GM23338 (cell line): ENCODE data around the gene GRM3. TPM values are rescaled to one million over a fixed set of nuclear protein-coding genes. Genes with fewer than 3 reads are reported as not detected.

Source experiments
- ATAC-seq: fragments of 200-7000 bp; cut with Tn5 transposase; 3 replicates; pipeline ENCODE4 v1.9.1; 2020
- DNase-seq: peaks from one replicate; pipeline ENCODE4 v3.0.0-alpha.2; 2015; ENCODE audit warnings: low spot score
- H2AFZ ChIP-seq: fragments of 200-600 bp; sonication (generic); 2 replicates; pipeline ENCODE4 v1.8.0; 2016; ENCODE audit warnings: antibody characterized with exemption, mild to moderate bottlenecking, moderate library complexity
- H3F3A ChIP-seq: fragments of 200-600 bp; sonication (generic); replicated peaks from 2 replicates; pipeline ENCODE4 v1.8.0; 2017; ENCODE audit warnings: antibody characterized with exemption, mixed run types, low read depth
- H3K27ac ChIP-seq: fragments of 200-600 bp; sonication (generic); 2 replicates; pipeline ENCODE4 v1.6.1; 2016; ENCODE audit warnings: low read depth
- H3K27me3 ChIP-seq: fragments of 200-600 bp; sonication (generic); 2 replicates; pipeline ENCODE4 v1.8.0; 2016; ENCODE audit warnings: mild to moderate bottlenecking, mixed run types, moderate library complexity; ENCODE audit not compliant: insufficient read depth
- H3K36me3 ChIP-seq: fragments of 200-600 bp; sonication (generic); 2 replicates; pipeline ENCODE4 v1.8.0; 2016; ENCODE audit warnings: mild to moderate bottlenecking; ENCODE audit not compliant: insufficient read depth
- H3K4me1 ChIP-seq: fragments of 200-600 bp; sonication (generic); 2 replicates; pipeline ENCODE4 v1.8.0; 2016; ENCODE audit warnings: mild to moderate bottlenecking, moderate library complexity; ENCODE audit not compliant: insufficient read depth
- H3K4me2 ChIP-seq: fragments of 200-600 bp; sonication (generic); 2 replicates; pipeline ENCODE4 v1.7.1; 2017; ENCODE audit warnings: mixed run types
- H3K4me3 ChIP-seq: fragments of 200-600 bp; sonication (generic); 2 replicates; pipeline ENCODE4 v1.6.1; 2016; ENCODE audit warnings: mixed run types
- H3K79me2 ChIP-seq: fragments of 200-600 bp; sonication (generic); replicated peaks from 2 replicates; pipeline ENCODE4 v1.8.0; 2017; ENCODE audit warnings: mild to moderate bottlenecking; ENCODE audit not compliant: insufficient read depth
- H3K9me2 ChIP-seq: fragments of 200-600 bp; sonication (generic); 2 replicates; pipeline ENCODE4 v1.8.0; 2017; ENCODE audit not compliant: insufficient read depth
- H4K20me1 ChIP-seq: fragments of 200-600 bp; sonication (generic); replicated peaks from 2 replicates; pipeline ENCODE4 v1.8.0; 2017; ENCODE audit warnings: mild to moderate bottlenecking; ENCODE audit not compliant: insufficient read depth
- H3K27ac Mint-ChIP-seq: 2 replicates; pipeline ENCODE4 v1.8.0; 2020; ENCODE audit warnings: inconsistent platforms, mild to moderate bottlenecking, moderate library complexity, mixed read lengths
- H3K27me3 Mint-ChIP-seq: 3 replicates; pipeline ENCODE4 v1.8.0; 2022; ENCODE audit warnings: low read depth, mild to moderate bottlenecking, moderate library complexity, mixed read lengths, inconsistent platforms; ENCODE audit not compliant: insufficient read depth, poor library complexity
- H3K36me3 Mint-ChIP-seq: 3 replicates; pipeline ENCODE4 v1.8.0; 2021; ENCODE audit warnings: low read depth, mild to moderate bottlenecking, inconsistent platforms, moderate library complexity, mixed read lengths
- H3K4me1 Mint-ChIP-seq: 3 replicates; pipeline ENCODE4 v1.8.0; 2020; ENCODE audit warnings: mild to moderate bottlenecking, inconsistent platforms, mixed read lengths
- H3K4me3 Mint-ChIP-seq: 3 replicates; pipeline ENCODE4 v1.8.0; 2021; ENCODE audit warnings: moderate library complexity, mild to moderate bottlenecking, inconsistent platforms, mixed read lengths
- H3K9me3 Mint-ChIP-seq: 3 replicates; pipeline ENCODE4 v1.8.0; 2020; ENCODE audit warnings: moderate library complexity, mild to moderate bottlenecking, inconsistent platforms, mixed read lengths
- CREB1 ChIP-seq: fragments of 250-450 bp; sonication (Bioruptor Pico); IDR thresholded peaks from 2 replicates; pipeline ENCODE4 v1.5.0; 2020; ENCODE audit warnings: low read depth, mild to moderate bottlenecking, moderate library complexity
- CTCF ChIP-seq, 2 experiments: fragments of 200-600 bp in 1 of 2; sonication (generic) in 1 of 2; conservative IDR thresholded peaks; 2 replicates each; pipeline versions ENCODE4 v1.5.1 to v1.6.1; 2016 to 2017; ENCODE audit warnings: antibody characterized with exemption in 2 of 2, low read depth in 2 of 2, mild to moderate bottlenecking in 2 of 2, moderate library complexity in 1 of 2
- ETS1 ChIP-seq: IDR thresholded peaks from 2 replicates; pipeline ENCODE4 v1.6.1; 2016; ENCODE audit warnings: antibody characterized with exemption
- EZH2 ChIP-seq: fragments of 200-600 bp; sonication (generic); IDR thresholded peaks from one replicate; pipeline ENCODE4 v1.8.0; 2017; ENCODE audit warnings: antibody characterized with exemption, mild to moderate bottlenecking, low read depth; ENCODE audit not compliant: unreplicated experiment
- EZH2phosphoT487 ChIP-seq: fragments of 200-600 bp; sonication (generic); IDR thresholded peaks from one replicate; pipeline ENCODE4 v1.8.1; 2018; ENCODE audit warnings: antibody characterized with exemption; ENCODE audit not compliant: unreplicated experiment
- JUNB ChIP-seq: IDR thresholded peaks from one replicate; pipeline ENCODE4 v1.6.1; 2016; ENCODE audit warnings: antibody characterized with exemption; ENCODE audit not compliant: unreplicated experiment
- NANOG ChIP-seq: IDR thresholded peaks from 2 replicates; pipeline ENCODE4 v1.6.1; 2016; ENCODE audit warnings: antibody characterized with exemption, borderline replicate concordance
- POLR2AphosphoS5 ChIP-seq: IDR thresholded peaks from 2 replicates; pipeline ENCODE4 v1.6.1; 2016; ENCODE audit warnings: antibody characterized with exemption, low read depth
- REST ChIP-seq: IDR thresholded peaks from one replicate; pipeline ENCODE4 v1.6.1; 2018; ENCODE audit warnings: antibody characterized with exemption; ENCODE audit not compliant: unreplicated experiment
- STAT1 ChIP-seq: IDR thresholded peaks from one replicate; pipeline ENCODE4 v1.6.1; 2016; ENCODE audit warnings: antibody characterized with exemption; ENCODE audit not compliant: unreplicated experiment
- ZNF114 ChIP-seq: fragments of 250-450 bp; sonication (Bioruptor Pico); IDR thresholded peaks from 2 replicates; pipeline ENCODE4 v1.5.0; 2020; ENCODE audit warnings: mild to moderate bottlenecking, moderate library complexity
- ZNF331 ChIP-seq: fragments of 250-450 bp; sonication (Bioruptor Pico); IDR thresholded peaks from 2 replicates; pipeline ENCODE4 v1.5.0; 2020; ENCODE audit warnings: low read depth, mild to moderate bottlenecking, moderate library complexity
- ZNF462 ChIP-seq: fragments of 250-450 bp; sonication (Bioruptor Pico); IDR thresholded peaks from 2 replicates; pipeline ENCODE4 v1.5.0; 2020; ENCODE audit warnings: mild to moderate bottlenecking, moderate library complexity
- polyA plus RNA-seq: library from polyadenylated mRNA; unstranded; fragments of >200 nt; fragmentation: Nextera tagmentation; extraction: Ambion mirVana; gene quantifications from 2 replicates; pipeline ENCODE4 v1.2.1, GENCODE V29; 2016
- total RNA-seq: library from RNA; depleted of rRNA; stranded (reverse); fragments of >200 nt; shearing (Covaris generic); gene quantifications from 2 replicates; pipeline ENCODE4 v1.2.3, GENCODE V29; 2014

GRM3 gene
- total and polyA plus RNA-seq, 2 experiments from 2014 or later = 0.79 to 1.9 TPM

- peaks cover 4% of the 10 kb centered on the region for H3K36me3 Mint-ChIP-seq
- Histone ChIP-seq H3K4me2 (no peak overlapping the region), H4K20me1 (no peaks in the 10 kb centered on the region), H3K27ac (no peak overlapping the region), H3K36me3 (no peaks in the 10 kb centered on the region), H3K79me2 (no peaks in the 10 kb centered on the region), H3F3A (no peaks in the 10 kb centered on the region), H2AFZ (no peak overlapping the region), H3K9me2 (peaks cover 7% of the 10 kb centered on the region), H3K4me3 (no peak overlapping the region), H3K4me1 (no peaks in the 10 kb centered on the region), H3K27me3 (no peaks in the 10 kb centered on the region)
- TF ChIP-seq NANOG (no peak), EZH2phosphoT487 (no peak), POLR2AphosphoS5 (no peak), EZH2 (no peak), JUNB (no peak), ZNF331 (CRISPR knock-in tag) (no peak), REST (no peak), ZNF114 (CRISPR knock-in tag) (no peak), CTCF (conservative IDR thresholded peaks at IDR 0.05; ENCODE audit: low read depth in 2 of 2) (no peak), CREB1 (CRISPR knock-in tag) (no peak), ZNF462 (CRISPR knock-in tag) (no peak), STAT1 (no peak), ETS1 (no peak)
- H3K27ac Mint-ChIP-seq = no peak overlapping the region
- no peaks in the 10 kb centered on the region for H3K27me3 Mint-ChIP-seq
- H3K4me1 Mint-ChIP-seq = no peaks in the 10 kb centered on the region
- no peak for DNase-seq
- ATAC-seq = no peak
- H3K4me3 Mint-ChIP-seq = no peak overlapping the region
- H3K9me3 Mint-ChIP-seq = 0 out of 3 replicates have a peak, but pooled peaks cover under 1% of the 10 kb centered on the region
These were observed 148.6 kb downstream of the GRM3 start for GRCh38 chr7:86792260-86792659.
